H1 (cell line): ENCODE measurements around the gene MTMR6. TPM values are rescaled to one million over a fixed set of nuclear protein-coding genes. Genes with fewer than 3 reads are reported as not detected.

Experiments used
- CTCF ChIA-PET: fragments of 300-600 bp; sonication (Branson Sonifier 250); formaldehyde crosslinking; loops from one replicate; lab custom pipeline; 2021; ENCODE audit not compliant: partially characterized antibody; lab: Charles Lee
- POLR2A ChIA-PET: fragments of 300-600 bp; sonication (Branson Sonifier 250); formaldehyde crosslinking; loops from one replicate; lab custom pipeline; 2021; ENCODE audit warnings: inconsistent platforms; ENCODE audit not compliant: partially characterized antibody; lab: Charles Lee
- DNase-seq, 2 experiments: peaks; one replicate each; pipeline versions ENCODE4 v3.0.0 to v3.0.0-alpha.2; 2010 to 2022; ENCODE audit warnings: low spot score in 2 of 2, low read depth in 1 of 2, mixed read lengths in 1 of 2
- FAIRE-seq: peaks from 2 replicates; lab custom pipeline; 2011; peaks lifted over from hg19 to GRCh38; lab: Jason Lieb, UNC
- H2AFZ ChIP-seq: 2 replicates; pipeline ENCODE4 v1.8.1; 2012; ENCODE audit warnings: low read length, inconsistent platforms
- H2AK5ac ChIP-seq: 2 replicates; pipeline ENCODE4 v1.6.1; 2013; ENCODE audit warnings: low read depth, low read length
- H2BK120ac ChIP-seq: replicated peaks from 2 replicates; pipeline ENCODE3; 2013; ENCODE audit warnings: low read depth, low read length, inconsistent platforms
- H2BK12ac ChIP-seq: 2 replicates; pipeline ENCODE4 v1.6.1; 2013; ENCODE audit warnings: low read depth, low read length
- H2BK15ac ChIP-seq: 2 replicates; pipeline ENCODE4 v1.6.1; 2013; ENCODE audit warnings: low read length
- H2BK20ac ChIP-seq: 2 replicates; pipeline ENCODE4 v1.6.1; 2013; ENCODE audit warnings: low read length
- H2BK5ac ChIP-seq: 2 replicates; pipeline ENCODE4 v1.6.1; 2013; ENCODE audit warnings: low read depth, low read length
- H3K14ac ChIP-seq: 2 replicates; pipeline ENCODE4 v1.6.1; 2013; ENCODE audit warnings: inconsistent platforms; ENCODE audit not compliant: insufficient read length
- H3K18ac ChIP-seq: 2 replicates; pipeline ENCODE4 v1.6.1; 2013; ENCODE audit warnings: low read length; ENCODE audit errors: extremely low read depth
- H3K23ac ChIP-seq: 2 replicates; pipeline ENCODE4 v1.6.1; 2013; ENCODE audit warnings: inconsistent platforms; ENCODE audit not compliant: insufficient read length
- H3K23me2 ChIP-seq: 2 replicates; pipeline ENCODE4 v1.6.1; 2013; ENCODE audit warnings: low read depth, low read length
- H3K27ac ChIP-seq: 2 replicates; pipeline ENCODE4 v1.6.1; 2011; ENCODE audit warnings: low read depth, low read length, inconsistent platforms
- H3K27me3 ChIP-seq, 4 experiments: replicated peaks in 1 of 4; 1 replicate in 1 of 4; 2 replicates in 3 of 4; pipeline versions ENCODE4 v1.6.1 to v1.8.1; 2011 to 2013; ENCODE audit warnings: low read length in 3 of 4, mild to moderate bottlenecking in 3 of 4, inconsistent platforms in 2 of 4, mixed read lengths in 2 of 4, moderate library complexity in 1 of 4; ENCODE audit not compliant: control insufficient read depth in 3 of 4, insufficient read depth in 3 of 4; ENCODE audit errors: extremely low read depth in 1 of 4
- H3K36me3 ChIP-seq, 4 experiments: 2 replicates each; pipeline versions ENCODE4 v1.6.1 to v1.8.1; 2011 to 2013; ENCODE audit warnings: mild to moderate bottlenecking in 4 of 4, low read length in 3 of 4, moderate library complexity in 2 of 4, control low read depth in 1 of 4, inconsistent platforms in 1 of 4; ENCODE audit not compliant: insufficient read depth in 4 of 4, control insufficient read depth in 2 of 4
- H3K4ac ChIP-seq: replicated peaks from 2 replicates; pipeline ENCODE3; 2013; ENCODE audit warnings: low read length, low read depth, mixed read lengths, inconsistent platforms; ENCODE audit not compliant: insufficient read length
- H3K4me1 ChIP-seq, 4 experiments: replicated peaks in 1 of 4; 1 replicate in 1 of 4; 2 replicates in 3 of 4; pipeline versions ENCODE4 v1.6.1 to v1.8.1; 2011 to 2013; ENCODE audit warnings: low read length in 3 of 4, inconsistent platforms in 2 of 4, mixed read lengths in 1 of 4; ENCODE audit not compliant: insufficient read depth in 4 of 4, control insufficient read depth in 3 of 4
- H3K4me2 ChIP-seq, 2 experiments: 2 replicates each; pipeline versions ENCODE4 v1.6.1 to v1.8.1; 2011 to 2013; ENCODE audit warnings: low read depth in 2 of 2, low read length in 2 of 2, control low read depth in 1 of 2, inconsistent platforms in 1 of 2, mild to moderate bottlenecking in 1 of 2; ENCODE audit not compliant: insufficient read depth in 1 of 2
- H3K4me3 ChIP-seq, 4 experiments: fragments of 200-600, 300-600 bp in 1 of 4; sonication (generic), shearing (Covaris generic), sonication (Bioruptor Twin) in 1 of 4; 2 replicates each; pipeline versions ENCODE4 v1.5.1 to v1.8.1; 2011 to 2016; ENCODE audit warnings: low read length in 4 of 4, low read depth in 3 of 4, control low read depth in 2 of 4, inconsistent platforms in 2 of 4, mild to moderate bottlenecking in 2 of 4, mixed read lengths in 1 of 4, moderate library complexity in 1 of 4; ENCODE audit not compliant: insufficient read depth in 2 of 4; ENCODE audit errors: extremely low read depth in 1 of 4
- H3K56ac ChIP-seq: replicated peaks from 2 replicates; pipeline ENCODE3; 2013; ENCODE audit warnings: low read depth, mild to moderate bottlenecking, mixed read lengths, low read length, inconsistent platforms; ENCODE audit not compliant: insufficient read length
- H3K79me1 ChIP-seq: 2 replicates; pipeline ENCODE4 v1.6.1; 2013; ENCODE audit warnings: low read depth, low read length, control low read depth
- H3K79me2 ChIP-seq, 2 experiments: 2 replicates each; pipeline versions ENCODE4 v1.6.1 to v1.8.1; 2012 to 2013; ENCODE audit warnings: low read length in 2 of 2, mild to moderate bottlenecking in 2 of 2, inconsistent platforms in 1 of 2; ENCODE audit not compliant: insufficient read depth in 2 of 2, control insufficient read depth in 1 of 2
- H3K9ac ChIP-seq, 4 experiments: replicated peaks in 1 of 4; 1 replicate in 1 of 4; 2 replicates in 3 of 4; pipeline versions ENCODE4 v1.6.1 to v1.8.1; 2011 to 2013; ENCODE audit warnings: low read depth in 3 of 4, low read length in 3 of 4, control low read depth in 2 of 4, mild to moderate bottlenecking in 2 of 4, moderate library complexity in 2 of 4, inconsistent platforms in 1 of 4; ENCODE audit errors: extremely low read depth in 1 of 4
- H3K9me3 ChIP-seq, 2 experiments: 2 replicates each; pipeline versions ENCODE4 v1.6.1 to v1.8.1; 2012 to 2013; ENCODE audit warnings: mild to moderate bottlenecking in 2 of 2, moderate library complexity in 2 of 2, control low read depth in 1 of 2, inconsistent platforms in 1 of 2, low read depth in 1 of 2, low read length in 1 of 2, mixed read lengths in 1 of 2; ENCODE audit not compliant: insufficient read depth in 2 of 2
- H4K20me1 ChIP-seq, 2 experiments: replicated peaks in 1 of 2; 2 replicates each; pipeline versions ENCODE3 to v1.8.1; 2011 to 2013; ENCODE audit warnings: inconsistent platforms in 2 of 2, low read length in 2 of 2, mild to moderate bottlenecking in 1 of 2; ENCODE audit not compliant: insufficient read depth in 2 of 2, control insufficient read depth in 1 of 2
- H4K5ac ChIP-seq: 2 replicates; pipeline ENCODE4 v1.6.1; 2013; ENCODE audit warnings: low read length, low read depth, mixed read lengths, inconsistent platforms; ENCODE audit not compliant: insufficient read length
- H4K8ac ChIP-seq: 2 replicates; pipeline ENCODE4 v1.8.0; 2013; ENCODE audit warnings: mild to moderate bottlenecking, moderate library complexity, low read length, inconsistent platforms; ENCODE audit not compliant: insufficient read depth; ENCODE audit errors: extremely low read depth
- H4K91ac ChIP-seq: replicated peaks from 2 replicates; pipeline ENCODE3; 2013; ENCODE audit warnings: low read length, mixed read lengths, inconsistent platforms; ENCODE audit not compliant: insufficient read length
- ASH2L ChIP-seq: fragments of 200-600, 300-600 bp; sonication (generic); IDR thresholded peaks from one replicate; pipeline ENCODE4 v1.7.1; 2017; ENCODE audit warnings: low read length
- CBX8 ChIP-seq: fragments of 300-800, 300-1000 bp; sonication (generic); IDR thresholded peaks from 2 replicates; pipeline ENCODE4 v1.7.1; 2016; ENCODE audit warnings: low read depth, low read length, borderline replicate concordance
- EP300 ChIP-seq, 2 experiments: IDR thresholded peaks; 1 replicate in 1 of 2; 2 replicates in 1 of 2; pipeline ENCODE4 v1.6.1; 2011 to 2012; ENCODE audit warnings: low read depth in 2 of 2, low read length in 2 of 2, mild to moderate bottlenecking in 2 of 2, borderline replicate concordance in 1 of 2, inconsistent platforms in 1 of 2, moderate library complexity in 1 of 2
- RBBP5 ChIP-seq: IDR thresholded peaks from 2 replicates; pipeline ENCODE4 v1.7.1; 2012; ENCODE audit warnings: low read depth, mild to moderate bottlenecking, inconsistent platforms, low read length, moderate library complexity, borderline replicate concordance
- SIX5 ChIP-seq: IDR thresholded peaks from 2 replicates; pipeline ENCODE4 v1.6.1; 2011; ENCODE audit warnings: mild to moderate bottlenecking, low read depth, low read length
- TAF1 ChIP-seq: IDR thresholded peaks from 2 replicates; pipeline ENCODE4 v1.6.1; 2011; ENCODE audit warnings: mild to moderate bottlenecking, low read depth, low read length
- TBP ChIP-seq: IDR thresholded peaks from 2 replicates; pipeline ENCODE4 v1.6.1; 2011; ENCODE audit warnings: low read depth, low read length, improper control_type of control experiment
- USF2 ChIP-seq: IDR thresholded peaks from 2 replicates; pipeline ENCODE4 v1.6.1; 2011; ENCODE audit warnings: low read length, improper control_type of control experiment
- WGBS, 2 experiments: shearing (Covaris generic) in 1 of 2; methylation state at CpG; one replicate each; pipeline versions ENCODE4 v1.1.6 to v1.1.7; 2013 to 2015; ENCODE audit warnings: low lambda C conversion rate in 2 of 2, mixed read lengths in 2 of 2, inconsistent platforms in 1 of 2, low coverage in 1 of 2, missing lambda C conversion rate in 1 of 2; ENCODE audit not compliant: insufficient replicate concordance in 2 of 2, insufficient coverage in 1 of 2, insufficient read length in 1 of 2; ENCODE audit errors: extremely low coverage in 1 of 2, missing lambda C conversion rate in 1 of 2; 5-methylcytosine and 5-hydroxymethylcytosine counted together
- polyA plus RNA-seq, 7 experiments: library from polyadenylated mRNA; depleted of rRNA in 3 of 7; stranded (reverse) in 5 of 7; unstranded in 2 of 7; fragments of >200 nt in 5 of 7; fragments of 200-250 nt in 2 of 7; gene quantifications; 1 replicate in 5 of 7; 2 replicates in 1 of 7; 4 replicates in 1 of 7; pipeline versions ENCODE4 v1.2.1 to v1.2.3, GENCODE V29; 2011 to 2013; ENCODE audit warnings: missing spikeins in 2 of 7, mixed read lengths in 2 of 7
- total RNA-seq: library from RNA; stranded (reverse); fragmentation: NEBNext Ultra II Directional; extraction: Animal tissue kit (Norgen Biotek cat#: 25700); gene quantifications from 2 replicates; pipeline ENCODE4 v1.2.1, GENCODE V29; 2021

The MTMR6 gene
- total and polyA plus RNA-seq, 2 of the 8 experiments (the other 6 are each of a cell fraction or from before 2014, with no cell fraction given): 2.1 to 8.4 TPM

GRCh38 chr13:25196971-25197370, 90.3 kb downstream of the MTMR6 start:
- Histone ChIP-seq H3K79me1 (no peaks in the 10 kb centered on the region), H3K36me3 (no peaks in the 10 kb centered on the region), H3K4me3 (no peak overlapping the region), H3K4me2 (no peak overlapping the region), H2AFZ (0 out of 2 replicates have a peak overlapping the region, but pooled peaks have one; percentile 7), H4K8ac (no peak overlapping the region), H3K27ac (no peak overlapping the region), H3K4ac (no peak overlapping the region), H3K9me3 (no peaks in the 10 kb centered on the region; a peak in 1 of 4 replicates), H3K14ac (no peak overlapping the region), H2BK120ac (no peak overlapping the region), H2BK20ac (no peak overlapping the region), H2BK15ac (no peak overlapping the region), H2BK12ac (no peak overlapping the region), H3K18ac (no peak overlapping the region), H2BK5ac (no peak overlapping the region), H4K91ac (no peak overlapping the region), H4K20me1 (no peaks in the 10 kb centered on the region), H3K56ac (no peak overlapping the region), H3K9ac (no peak overlapping the region), H3K79me2 (no peaks in the 10 kb centered on the region), H3K27me3 (no peaks in the 10 kb centered on the region), H3K23ac (no peak overlapping the region), H4K5ac (no peak overlapping the region), H2AK5ac (no peak overlapping the region), H3K4me1 (no peaks in the 10 kb centered on the region), H3K23me2 (no peaks in the 10 kb centered on the region)
- TF ChIP-seq EP300 (IDR thresholded peaks at IDR 0.05; ENCODE audit: borderline replicate concordance in 1 of 2, low read depth in 2 of 2, low read length in 2 of 2) (no peak), RBBP5 (no peak), CBX8 (no peak), TBP (no peak), TAF1 (no peak), SIX5 (no peak), ASH2L (no peak), USF2 (no peak)
- POLR2A ChIA-PET: no interaction called here
- DNase-seq (no peak), FAIRE-seq (no peak)
- CTCF ChIA-PET: interaction anchor here (1.2 kb wide), 1 partner anchor 27 kb away, joined by 3 read pairs; no protein-coding TSS in a partner anchor
- 86% methylated on average over 11 of the region's 11 CpGs; no CpG with 5 or more reads in 1 of the 2 experiments for WGBS, 2 experiments
